K562 treated with DMSO at 1 percent for 12 hours (cell line): Measurements from ENCODE around the gene SSBP2. TPM values are rescaled to one million over a fixed set of nuclear protein-coding genes. Genes with fewer than 3 reads are reported as not detected.

Experiments
- total RNA-seq: library from RNA; unstranded; fragments of 300-600 nt; gene quantifications from 2 replicates; pipeline ENCODE4 v1.2.3, GENCODE V29; 2022; ENCODE audit not compliant: insufficient read depth

The SSBP2 gene
- total RNA-seq, result 22.7 and 46.3 TPM in 2 replicates

DNA sequence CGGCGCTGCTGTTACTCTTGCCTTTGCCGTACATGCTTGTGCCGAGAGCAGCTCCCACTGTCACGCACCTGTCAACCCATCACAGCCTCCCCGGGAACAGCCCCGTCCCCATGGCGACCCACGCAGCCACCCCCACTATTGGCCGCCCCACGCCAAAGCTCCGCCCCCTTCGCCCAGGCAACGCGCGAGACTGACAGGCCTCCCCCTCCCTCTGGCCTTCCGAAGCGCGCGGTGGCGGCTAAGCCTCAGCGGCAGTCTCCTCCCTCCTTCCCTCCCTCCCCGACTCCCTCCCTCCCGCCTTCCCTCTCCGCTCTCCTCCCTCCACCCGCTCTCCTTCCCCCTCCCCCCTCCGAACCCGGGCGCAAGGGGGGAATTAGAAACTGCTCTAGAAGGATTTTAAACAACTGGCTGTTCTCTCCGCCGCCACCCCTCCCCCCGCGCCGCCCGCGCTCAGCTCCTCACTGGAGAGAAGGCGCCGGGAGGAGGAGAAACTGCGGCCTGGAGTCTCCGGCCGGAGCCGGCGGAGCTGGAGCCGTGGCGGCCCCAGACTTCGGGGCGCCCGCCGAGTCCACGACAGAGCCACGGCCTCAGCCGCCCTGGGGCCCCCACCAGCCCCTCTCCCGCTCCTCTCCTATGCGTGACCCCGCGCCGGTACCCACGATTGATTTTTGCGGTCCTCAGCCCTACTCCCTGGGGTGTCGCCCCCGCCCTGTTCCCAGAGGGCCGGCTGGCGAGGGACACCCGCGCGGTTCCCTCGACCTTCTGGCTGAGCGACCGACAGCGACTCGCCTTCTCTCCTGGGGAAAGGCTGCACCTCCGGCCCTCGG, at the start of gene SSBP2:
Gene SSBP2 (minus strand): TSS at position 89 of the 827 bp plus-strand sequence. CDS start 55 bp downstream, at position 34.

GRCh38 chr5:81393783-81394718, 356.8 kb downstream of the SSBP2 start, which contains the start of gene ACOT12:
Gene ACOT12, minus strand, starts transcription at chr5:81394134. Its CDS starts 20 bp downstream, at chr5:81394114.

Other genes starting within 250 kb of the SSBP2 start
- gene ATG10, start 220.9 kb upstream of the SSBP2 start, total RNA-seq, result 9.9 and 12.3 TPM in 2 replicates